Muscle of back (tissue), 11 donors: ENCODE measurements around the gene RANBP6. TPM values are rescaled to one million over a fixed set of nuclear protein-coding genes. Genes with fewer than 3 reads are reported as not detected.

Source experiments
- DNase-seq, 3 donors: peaks; one replicate each; pipeline versions ENCODE4 v3.0.0 to v3.0.0-alpha.2; 2013
- polyA plus RNA-seq, 10 donors: library from polyadenylated mRNA; unstranded; fragments of 120-200 nt; gene quantifications; one replicate each; pipeline ENCODE4 v1.2.1, GENCODE V29; 2013; ENCODE audit not compliant: insufficient read length in 10 of 10

RANBP6 gene
- polyA plus RNA-seq, 10 donors: 18.1 to 22.5 (median 20.7) TPM

DNA sequence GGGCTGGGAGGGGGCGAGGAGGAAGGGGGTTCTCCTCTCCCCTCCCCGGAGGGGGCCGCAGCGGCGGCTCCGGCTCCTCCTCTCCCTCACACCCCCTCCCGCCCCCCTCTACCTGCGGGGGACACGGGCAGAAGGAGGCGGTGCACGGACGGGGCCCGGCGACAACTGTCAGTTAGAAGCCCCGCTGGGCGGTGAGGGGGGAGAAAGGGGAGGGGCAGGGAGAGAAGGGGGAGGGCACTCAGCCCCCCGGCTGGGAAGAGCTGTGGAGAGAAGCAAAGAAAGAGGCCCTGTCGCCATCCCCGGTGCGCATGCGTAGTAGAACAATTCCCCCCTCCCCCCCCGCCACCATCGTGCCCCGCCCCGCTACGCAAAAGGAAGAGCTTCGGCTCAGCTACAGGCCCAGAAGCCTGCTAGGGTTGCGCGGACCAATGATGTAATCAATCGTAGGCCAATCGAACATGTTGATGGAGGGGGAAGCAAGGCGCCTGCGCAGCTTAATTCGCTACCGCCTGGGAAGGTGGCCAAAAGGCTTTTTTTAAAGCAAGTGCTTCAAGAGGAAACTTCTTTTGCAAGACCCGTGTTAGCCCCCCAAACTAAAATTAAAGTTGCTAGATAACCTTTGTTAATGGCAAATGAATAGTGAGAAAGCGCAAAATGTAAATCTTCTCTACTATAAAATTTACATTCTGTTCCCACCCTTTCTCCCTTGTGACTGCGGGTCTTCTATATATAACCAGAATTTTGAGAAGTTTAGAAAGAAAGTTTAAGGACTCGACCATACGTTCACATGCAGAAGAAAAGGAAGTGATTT is 7.0 kb downstream of the RANBP6 start:
- peak; percentile 98 to 99 (median 98) for DNase-seq

GRCh38 chr9:6007770-6008168 is 7.7 kb downstream of the RANBP6 start:
- DNase-seq: peak; percentile 70 to 95 (median 88)

DNA sequence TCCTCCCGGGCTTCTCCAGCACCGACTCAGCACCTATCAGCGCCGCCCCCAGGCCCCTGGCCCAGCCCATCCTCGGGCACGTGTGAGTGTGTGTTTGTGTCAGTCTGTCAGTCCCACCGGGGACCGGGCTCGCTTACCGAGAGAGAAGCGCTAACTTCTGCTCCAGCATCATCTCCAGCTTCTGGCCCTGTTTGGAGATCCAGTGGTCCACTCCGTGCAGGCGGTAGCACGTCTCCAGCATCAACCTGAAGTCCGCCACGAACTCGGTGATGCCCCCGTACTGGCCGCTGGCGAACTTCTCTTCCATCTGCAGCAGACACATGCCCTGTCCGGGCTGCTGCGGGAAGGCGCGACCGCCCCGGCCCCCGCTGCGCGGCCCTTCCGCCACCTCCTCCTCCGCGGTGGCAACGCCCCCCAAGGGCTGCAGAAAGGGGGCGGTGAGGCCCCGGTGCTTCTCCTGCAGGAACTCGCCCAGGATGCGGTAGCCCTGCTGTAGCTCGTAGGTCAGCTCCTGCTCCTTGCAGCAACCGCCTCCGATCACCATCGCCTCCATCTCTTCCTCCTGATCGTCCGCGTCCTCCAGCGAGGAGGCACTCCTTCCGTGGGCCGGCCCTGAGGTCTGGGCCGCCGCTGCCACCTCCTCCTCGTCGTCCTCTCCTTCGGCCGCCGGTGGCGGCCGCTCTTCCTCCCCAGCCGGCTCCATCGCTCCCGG is 8.2 kb downstream of the RANBP6 start:
- peak; percentile 63 to 89 (median 76) for DNase-seq

GRCh38 chr9:6006749-6007057 is 8.7 kb downstream of the RANBP6 start:
- DNase-seq: no peak

GRCh38 chr9:6000955-6001354 is 14.5 kb downstream of the RANBP6 start:
- no peak for DNase-seq

GRCh38 chr9:5999443-6000101 is 15.9 kb downstream of the RANBP6 start:
- DNase-seq: no peak

- no peak for DNase-seq
Observed at GRCh38 chr9:5994493-5994892, 20.9 kb downstream of the RANBP6 start.

GRCh38 chr9:5988265-5988664 is 27.2 kb downstream of the RANBP6 start:
- no peak for DNase-seq

- DNase-seq: no peak
Observed at GRCh38 chr9:5983042-5983441, 32.4 kb downstream of the RANBP6 start.

- no peak for DNase-seq
Observed at GRCh38 chr9:5982317-5982716, 33.1 kb downstream of the RANBP6 start.

GRCh38 chr9:5978523-5978922 is 36.9 kb downstream of the RANBP6 start:
- DNase-seq: no peak

- no peak for DNase-seq
Observed at GRCh38 chr9:5976674-5977397, 38.6 kb downstream of the RANBP6 start.

- DNase-seq: no peak
Observed at GRCh38 chr9:5971740-5972139, 43.7 kb downstream of the RANBP6 start.

Other genes with a start within 250 kb of the RANBP6 start
- 10 to 100 TPM in 3 of 10 donors, 1 to 10 TPM in 7; 6.6 to 12.6 (median 8.8) TPM for gene ERMP1, start 182.5 kb downstream of the RANBP6 start, polyA plus RNA-seq
- 10 to 100 TPM in 1 of 10 donors, 1 to 10 TPM in 3, under 1 TPM in 6; 0.23 to 11.0 (median 0.89) TPM for gene MLANA, start 124.7 kb downstream of the RANBP6 start, polyA plus RNA-seq
- 10 to 100 TPM; 22.3 to 39.4 (median 34.1) TPM for gene IL33, start 200.2 kb upstream of the RANBP6 start, polyA plus RNA-seq